GM10266 (cell line): ENCODE data around the gene EFCAB13.

Experiments
- DNase-seq: peaks from one replicate; pipeline ENCODE4 v3.0.0; 2012; ENCODE audit errors: extremely low spot score
- CTCF ChIP-seq: IDR thresholded peaks from 2 replicates; pipeline ENCODE4 v1.5.1; 2012; ENCODE audit warnings: mild to moderate bottlenecking, low read depth; ENCODE audit not compliant: control insufficient read depth, insufficient read depth; ENCODE audit errors: missing control alignments

The EFCAB13 gene

DNA sequence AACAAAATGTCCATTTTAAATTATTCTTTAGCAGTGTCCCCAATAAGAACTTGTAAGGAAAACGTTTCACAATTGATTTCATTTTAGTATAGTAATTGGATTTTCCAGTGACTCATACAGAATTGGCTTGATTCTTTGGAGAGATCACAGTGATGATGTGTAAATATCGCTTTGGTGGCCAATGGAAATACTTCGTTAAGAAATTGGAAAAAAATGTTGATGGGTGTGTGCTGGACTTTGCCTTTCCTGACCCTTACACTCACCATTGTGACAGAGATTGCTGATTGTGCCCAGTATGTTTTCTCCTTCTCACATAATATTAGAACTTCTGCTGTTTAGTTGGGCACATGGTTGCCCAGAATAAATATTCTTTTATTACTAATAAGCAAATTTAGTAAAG, 7.4 kb upstream of the EFCAB13 start:
- no peak for DNase-seq
- TF ChIP-seq CTCF: no peak

GRCh38 chr17:47317119-47317518, 6.6 kb upstream of the EFCAB13 start:
- TF ChIP-seq CTCF: no peak
- no peak for DNase-seq

GRCh38 chr17:47318197-47318918, 5.4 kb upstream of the EFCAB13 start:
- peak; percentile 20 for TF ChIP-seq CTCF
- no peak for DNase-seq

GRCh38 chr17:47320879-47321502, 2.8 kb upstream of the EFCAB13 start:
- no peak for TF ChIP-seq CTCF
- DNase-seq: no peak

- DNase-seq: peak; percentile 63
- TF ChIP-seq CTCF: no peak
These were observed 667 bp downstream of the EFCAB13 start for GRCh38 chr17:47324224-47325020.

- DNase-seq: no peak
- no peak for TF ChIP-seq CTCF
These were observed 1.4 kb downstream of the EFCAB13 start for GRCh38 chr17:47325176-47325575.

DNA sequence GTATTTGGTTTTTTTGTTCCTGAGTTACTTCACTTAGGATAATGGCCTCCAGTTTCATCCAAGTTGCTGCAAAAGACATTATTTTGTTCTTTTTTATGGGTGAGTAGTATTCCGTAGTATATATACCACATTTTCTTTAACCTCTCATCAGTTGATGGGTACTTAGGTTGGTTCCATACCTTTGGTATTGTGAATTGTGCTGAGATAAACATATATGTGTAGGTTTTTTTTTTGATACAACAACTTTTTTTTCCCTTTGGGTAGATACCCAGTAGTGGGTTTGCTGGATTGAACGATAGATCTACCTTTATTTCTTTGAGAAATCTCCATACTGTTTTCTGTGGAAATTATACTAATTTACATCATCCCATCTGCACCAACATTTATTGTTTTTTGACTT, 6.8 kb downstream of the EFCAB13 start:
- no peak for TF ChIP-seq CTCF
- DNase-seq: no peak
